Astrocyte of the spinal cord (primary cell): Measurements from ENCODE around the gene DCTN1.
A peak's percentile ranks its signal among the peaks of the same experiment; 100 is the strongest.

Experiments
- DNase-seq: peaks from one replicate; pipeline ENCODE4 v3.0.0; 2011; ENCODE audit warnings: low read depth, low spot score
- H3K4me3 ChIP-seq: 2 replicates; pipeline ENCODE4 v1.5.1; 2011; ENCODE audit warnings: low read depth, mild to moderate bottlenecking, low read length, moderate library complexity
- in situ Hi-C: cut with HindIII; loops from 2 replicates; pipeline ENCODE4 v1.10.0; 2017; ENCODE audit warnings: low sequenced_read_pairs
- TF ChIP-seq, protein P1 (sequence below): IDR thresholded peaks from 2 replicates; pipeline ENCODE4 v1.5.1; 2012; ENCODE audit warnings: low read depth, mild to moderate bottlenecking, low read length, inconsistent platforms

DCTN1 gene

DNA sequence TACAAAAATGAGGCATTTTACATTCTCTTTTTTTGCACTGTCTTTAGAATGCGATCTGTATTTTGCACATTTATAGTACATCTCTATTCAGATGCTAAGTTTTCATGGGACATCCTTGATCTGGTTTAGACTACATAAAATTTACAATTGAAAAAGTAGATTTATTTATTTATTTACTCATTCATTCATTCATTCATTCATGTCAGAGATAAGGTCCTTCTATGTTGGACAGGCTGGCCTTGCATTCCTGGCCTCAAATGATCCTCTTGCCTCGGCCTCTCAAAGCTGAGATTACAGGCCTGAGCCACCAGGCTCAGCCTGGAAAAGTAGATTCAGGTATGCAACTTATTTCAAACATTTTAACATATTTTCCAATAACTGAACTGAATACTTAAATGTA, 16.0 kb upstream of the DCTN1 start:
- DNase-seq, result no peak
- H3K4me3 ChIP-seq, result no peak overlapping the region
- TF ChIP-seq, protein P1, sequence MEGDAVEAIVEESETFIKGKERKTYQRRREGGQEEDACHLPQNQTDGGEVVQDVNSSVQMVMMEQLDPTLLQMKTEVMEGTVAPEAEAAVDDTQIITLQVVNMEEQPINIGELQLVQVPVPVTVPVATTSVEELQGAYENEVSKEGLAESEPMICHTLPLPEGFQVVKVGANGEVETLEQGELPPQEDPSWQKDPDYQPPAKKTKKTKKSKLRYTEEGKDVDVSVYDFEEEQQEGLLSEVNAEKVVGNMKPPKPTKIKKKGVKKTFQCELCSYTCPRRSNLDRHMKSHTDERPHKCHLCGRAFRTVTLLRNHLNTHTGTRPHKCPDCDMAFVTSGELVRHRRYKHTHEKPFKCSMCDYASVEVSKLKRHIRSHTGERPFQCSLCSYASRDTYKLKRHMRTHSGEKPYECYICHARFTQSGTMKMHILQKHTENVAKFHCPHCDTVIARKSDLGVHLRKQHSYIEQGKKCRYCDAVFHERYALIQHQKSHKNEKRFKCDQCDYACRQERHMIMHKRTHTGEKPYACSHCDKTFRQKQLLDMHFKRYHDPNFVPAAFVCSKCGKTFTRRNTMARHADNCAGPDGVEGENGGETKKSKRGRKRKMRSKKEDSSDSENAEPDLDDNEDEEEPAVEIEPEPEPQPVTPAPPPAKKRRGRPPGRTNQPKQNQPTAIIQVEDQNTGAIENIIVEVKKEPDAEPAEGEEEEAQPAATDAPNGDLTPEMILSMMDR, result no peak
- in situ Hi-C loops, result no loop called here

DNA sequence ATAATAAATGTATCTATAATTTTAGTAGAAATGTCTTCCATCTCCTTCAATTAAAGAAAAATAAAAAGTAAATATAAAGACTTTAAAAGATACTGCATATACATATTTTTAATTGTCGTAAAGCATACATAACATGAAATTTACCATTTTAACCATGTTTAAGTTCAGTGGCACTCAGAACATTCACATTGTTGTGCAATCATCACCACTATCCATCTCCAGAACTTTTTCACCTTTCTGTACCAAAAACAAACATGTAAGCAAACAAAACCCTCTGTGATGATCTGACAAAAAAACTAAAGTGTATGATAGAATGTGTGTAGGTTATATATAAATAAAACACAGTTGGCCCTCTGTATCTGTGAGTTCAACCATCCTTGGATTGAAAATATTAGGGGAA, 13.4 kb upstream of the DCTN1 start:
- no peak for DNase-seq
- in situ Hi-C loops, result no loop called here
- H3K4me3 ChIP-seq, result no peak overlapping the region
- TF ChIP-seq, protein P1, result no peak

DNA sequence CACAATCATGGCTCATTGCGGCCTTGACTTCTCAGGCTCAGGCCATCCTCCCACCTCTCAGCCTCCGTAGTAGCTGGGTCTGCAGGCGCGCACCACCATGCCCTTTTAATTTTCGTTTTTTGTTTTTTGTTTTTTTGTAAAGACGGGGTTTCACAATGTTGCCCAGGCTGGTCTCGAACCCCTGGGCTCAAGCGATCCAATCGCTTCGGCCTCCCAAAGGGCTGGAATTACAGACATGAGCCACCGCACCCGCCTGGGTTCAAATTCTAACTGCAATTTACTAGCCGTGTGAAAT, 12.3 kb upstream of the DCTN1 start:
- TF ChIP-seq, protein P1, result no peak
- DNase-seq, result no peak
- no peak overlapping the region for H3K4me3 ChIP-seq
- in situ Hi-C loops, result no loop called here

DNA sequence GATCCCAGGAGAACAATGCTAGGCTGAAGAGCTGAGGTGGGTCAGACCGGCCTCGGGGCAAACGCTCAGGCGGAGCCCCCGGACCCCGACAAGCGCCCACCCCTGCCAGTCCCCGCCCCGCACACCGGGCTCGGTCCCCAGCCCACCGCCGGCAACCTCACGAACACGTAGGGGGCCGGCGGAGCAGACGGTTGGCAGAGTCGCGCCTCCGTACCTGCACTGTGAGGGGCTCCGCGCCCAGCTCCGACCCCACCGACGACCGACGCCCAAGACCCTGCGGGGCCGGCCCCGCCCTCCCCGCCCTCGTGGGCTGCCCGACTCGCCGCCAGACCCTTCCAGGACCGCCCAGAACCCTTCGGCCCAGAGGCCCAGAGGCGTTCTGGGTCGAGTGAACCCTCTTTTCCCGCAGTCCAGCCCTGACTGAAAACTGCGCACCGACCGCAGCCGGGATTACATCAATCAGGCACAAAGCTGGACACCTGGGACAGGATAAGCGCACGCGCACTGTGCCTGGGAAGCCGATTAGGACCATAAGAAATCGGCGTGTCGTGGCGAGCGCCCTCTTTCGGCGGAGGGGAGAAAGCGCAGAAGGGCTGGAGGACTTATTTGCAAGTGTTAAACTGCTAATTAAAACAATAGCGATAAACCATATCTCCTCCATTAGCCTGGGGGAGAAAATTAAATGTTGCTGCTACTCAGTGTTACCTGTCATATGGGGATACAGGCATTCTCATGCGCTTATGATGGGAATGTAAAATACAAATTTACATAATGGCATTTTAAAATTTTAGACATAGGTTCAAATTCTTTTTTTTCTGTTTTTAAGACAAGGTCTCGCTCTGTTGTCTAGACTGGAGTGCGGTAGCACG, 11.7 kb upstream of the DCTN1 start:
- TF ChIP-seq, protein P1, result peak; percentile 98
- in situ Hi-C loops, result no loop called here
- peak; percentile 91 for DNase-seq
- H3K4me3 ChIP-seq, result peak overlapping the region; percentile 70

DNA sequence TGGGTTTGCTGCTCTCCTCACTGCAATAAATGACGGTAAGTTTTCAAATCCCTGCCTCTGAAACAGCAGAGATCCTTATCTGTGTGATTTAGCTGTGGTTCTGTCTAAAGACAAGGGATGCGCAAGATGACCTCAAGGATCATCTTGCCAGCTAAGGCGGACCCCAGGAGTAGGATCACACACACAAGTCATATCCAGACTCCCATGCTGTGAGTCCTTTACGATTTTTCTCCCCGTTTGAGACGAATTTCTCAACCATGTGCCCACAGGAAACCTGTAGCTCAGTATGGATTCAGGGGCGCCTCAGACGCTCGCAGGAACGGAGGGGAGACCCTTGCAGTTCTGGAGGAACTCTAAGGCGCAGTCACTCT, 11.1 kb upstream of the DCTN1 start:
- H3K4me3 ChIP-seq, result peak overlapping the region; percentile 70
- DNase-seq, result peak; percentile 32
- TF ChIP-seq, protein P1, result no peak
- in situ Hi-C loops, result no loop called here

DNA sequence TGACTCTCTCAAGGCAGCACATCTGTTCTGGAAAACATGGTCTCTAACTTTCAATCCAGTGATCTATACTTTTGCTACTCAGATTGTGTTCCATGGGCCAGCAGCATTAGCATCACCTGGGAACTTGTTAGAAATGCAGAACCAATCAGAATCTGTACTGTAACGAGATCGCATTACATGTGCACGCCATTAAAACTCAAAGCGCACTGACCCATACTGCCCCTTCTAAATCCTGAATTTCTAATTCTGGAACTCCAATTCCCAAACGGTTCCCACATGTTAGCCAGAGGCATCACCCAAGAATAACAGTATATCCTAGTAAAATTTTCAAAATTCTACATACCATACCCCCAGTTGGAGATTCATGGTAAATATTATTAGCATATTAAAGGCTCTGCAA, 10.5 kb upstream of the DCTN1 start:
- TF ChIP-seq, protein P1, result no peak
- in situ Hi-C loops, result no loop called here
- H3K4me3 ChIP-seq, result peak overlapping the region; percentile 70
- DNase-seq, result no peak
